HT1080 (cell line): Measurements from ENCODE around the gene TLL2. TPM values are rescaled to one million over a fixed set of nuclear protein-coding genes. Genes with fewer than 3 reads are reported as not detected.

Experiments
- DNase-seq: peaks from one replicate; pipeline ENCODE4 v3.0.0-alpha.2; 2015; ENCODE audit warnings: low read depth
- total RNA-seq: library from RNA; depleted of rRNA; stranded (reverse); fragments of >200 nt; shearing (Covaris generic); gene quantifications from 2 replicates; pipeline ENCODE4 v1.2.3, GENCODE V29; 2014

TLL2 gene
- total RNA-seq, 1 experiment from 2014 or later = 0.05 TPM

- peak; percentile 63 for DNase-seq
These were observed 4.6 kb downstream of the TLL2 start for GRCh38 chr10:96509017-96509641.

GRCh38 chr10:96507044-96507443 is 6.7 kb downstream of the TLL2 start:
- no peak for DNase-seq

GRCh38 chr10:96505150-96506136 is 8.3 kb downstream of the TLL2 start:
- DNase-seq = no peak

- no peak for DNase-seq
These were observed 11.0 kb downstream of the TLL2 start for GRCh38 chr10:96502561-96503282.

GRCh38 chr10:96501985-96502384 is 11.7 kb downstream of the TLL2 start:
- DNase-seq = peak; percentile 82

GRCh38 chr10:96500519-96500918 is 13.2 kb downstream of the TLL2 start:
- no peak for DNase-seq

GRCh38 chr10:96500050-96500449 is 13.7 kb downstream of the TLL2 start:
- DNase-seq = no peak

GRCh38 chr10:96497391-96497790 is 16.3 kb downstream of the TLL2 start:
- DNase-seq = no peak

GRCh38 chr10:96496281-96496925 is 17.3 kb downstream of the TLL2 start:
- DNase-seq = no peak

GRCh38 chr10:96495544-96495943 is 18.2 kb downstream of the TLL2 start:
- DNase-seq = no peak

- DNase-seq = no peak
These were observed 19.0 kb downstream of the TLL2 start for GRCh38 chr10:96494694-96495093.

- no peak for DNase-seq
These were observed 19.7 kb downstream of the TLL2 start for GRCh38 chr10:96493871-96494525.

GRCh38 chr10:96493254-96493653 is 20.5 kb downstream of the TLL2 start:
- DNase-seq = no peak

GRCh38 chr10:96491303-96491702 is 22.4 kb downstream of the TLL2 start:
- no peak for DNase-seq

GRCh38 chr10:96488161-96488935 is 25.4 kb downstream of the TLL2 start:
- DNase-seq = peak; percentile 61

- no peak for DNase-seq
These were observed 30.7 kb downstream of the TLL2 start for GRCh38 chr10:96482815-96483588.

GRCh38 chr10:96478355-96478754 is 35.4 kb downstream of the TLL2 start:
- DNase-seq = no peak

- DNase-seq = no peak
These were observed 39.9 kb downstream of the TLL2 start for GRCh38 chr10:96473866-96474265.

GRCh38 chr10:96470116-96470743 is 43.5 kb downstream of the TLL2 start:
- peak; percentile 8 for DNase-seq
